K562 (cell line): ENCODE data around the gene TCF19. TPM values are rescaled to one million over a fixed set of nuclear protein-coding genes. Genes with fewer than 3 reads are reported as not detected.

Source experiments
- ATAC-seq: fragments of 200-7000 bp; cut with Tn5 transposase; 3 replicates; pipeline ENCODE4 v1.9.1; 2020; ENCODE audit warnings: moderate library complexity
- BruUV-seq: library from RNA; stranded (reverse); fragments of 400-500 nt; replicated peaks from 2 replicates; lab custom pipeline; 2021; lab: Mats Ljungman, UMichigan
- CTCF ChIA-PET: fragments of 300-600 bp; formaldehyde crosslinking; extraction: SDS; loops from one replicate; lab custom pipeline; 2021; ENCODE audit warnings: low intra/inter-chr PET ratio; lab: Yijun Ruan, JAX
- POLR2A ChIA-PET: fragments of 300-600, 350-650 bp; sonication (Branson Sonifier 250); formaldehyde crosslinking; extraction: SDS; loops from one replicate; lab custom pipeline; 2021; ENCODE audit warnings: antibody characterized with exemption, inconsistent platforms; lab: Yijun Ruan, JAX
- DNase-seq, 4 experiments: peaks; one replicate each; pipeline versions ENCODE4 v3.0.0 to v3.0.0-alpha.2; 2011 to 2018; ENCODE audit warnings: low spot score in 3 of 4, mixed read lengths in 3 of 4; ENCODE audit errors: extremely low read depth in 1 of 4
- FAIRE-seq: peaks from 2 replicates; lab custom pipeline; 2011; peaks lifted over from hg19 to GRCh38; lab: Jason Lieb, UNC
- H2AFZ ChIP-seq: 2 replicates; pipeline ENCODE4 v1.6.0; 2011; ENCODE audit warnings: low read depth, low read length, control low read depth, inconsistent platforms
- H3K27ac ChIP-seq: fragments of 200-600 bp; 3 replicates; pipeline ENCODE4 v1.8.0; 2011; ENCODE audit warnings: low read depth, mild to moderate bottlenecking, control low read depth, inconsistent platforms, low read length, moderate library complexity, mixed read lengths; ENCODE audit errors: extremely low read depth
- H3K27me3 ChIP-seq, 2 experiments: fragments of 300-600 bp in 1 of 2; 2 replicates in 1 of 2; 3 replicates in 1 of 2; pipeline versions ENCODE4 v1.6.0 to v1.8.0; 2011; ENCODE audit warnings: inconsistent platforms in 2 of 2, low read length in 2 of 2, mild to moderate bottlenecking in 1 of 2, mixed read lengths in 1 of 2, moderate library complexity in 1 of 2; ENCODE audit not compliant: control insufficient read depth in 2 of 2, insufficient read depth in 2 of 2
- H3K36me3 ChIP-seq: fragments of 300-600 bp; 3 replicates; pipeline ENCODE4 v1.8.0; 2011; ENCODE audit warnings: mild to moderate bottlenecking, low read length, inconsistent platforms; ENCODE audit not compliant: control insufficient read depth, insufficient read depth
- H3K4me1 ChIP-seq, 2 experiments: fragments of 200-600 bp in 1 of 2; replicated peaks in 1 of 2; 2 replicates in 1 of 2; 3 replicates in 1 of 2; pipeline versions ENCODE4 v1.5.1 to v1.8.0; 2011; ENCODE audit warnings: inconsistent platforms in 2 of 2, low read length in 2 of 2, mild to moderate bottlenecking in 1 of 2, mixed read lengths in 1 of 2, moderate library complexity in 1 of 2; ENCODE audit not compliant: control insufficient read depth in 2 of 2, insufficient read depth in 2 of 2
- H3K4me2 ChIP-seq: 2 replicates; pipeline ENCODE4 v1.6.1; 2011; ENCODE audit warnings: low read length, control low read depth, inconsistent platforms, mixed read lengths; ENCODE audit not compliant: insufficient read depth
- H3K4me3 ChIP-seq: fragments of 200-600 bp; sonication (generic), shearing (Covaris generic); 2 replicates; pipeline ENCODE4 v1.5.1; 2016; ENCODE audit warnings: control low read depth, inconsistent platforms
- H3K79me2 ChIP-seq: fragments of 200-600 bp; 3 replicates; pipeline ENCODE4 v1.8.0; 2011; ENCODE audit warnings: low read length, inconsistent platforms; ENCODE audit not compliant: control insufficient read depth, insufficient read depth
- H3K9ac ChIP-seq, 2 experiments: 2 replicates each; pipeline versions ENCODE4 v1.6.0 to v1.6.1; 2011; ENCODE audit warnings: low read depth in 2 of 2, low read length in 2 of 2, control low read depth in 1 of 2, inconsistent platforms in 1 of 2, mild to moderate bottlenecking in 1 of 2, mixed read lengths in 1 of 2; ENCODE audit not compliant: insufficient read depth in 1 of 2
- H3K9me1 ChIP-seq: one replicate; pipeline ENCODE4 v1.6.0; 2011; ENCODE audit warnings: inconsistent platforms, mild to moderate bottlenecking, low read length, moderate library complexity; ENCODE audit not compliant: control insufficient read depth, insufficient read depth
- H3K9me3 ChIP-seq: replicated peaks from 2 replicates; pipeline ENCODE4 v1.5.1; 2011; ENCODE audit warnings: low read depth, low read length, inconsistent platforms; ENCODE audit not compliant: control insufficient read depth, insufficient read depth
- H4K20me1 ChIP-seq: replicated peaks from 2 replicates; pipeline ENCODE4 v1.6.1; 2011; ENCODE audit warnings: low read length, inconsistent platforms, mixed read lengths; ENCODE audit not compliant: control insufficient read depth, insufficient read depth
- NRF1 ChIP-seq, 2 experiments: fragments of 450-650 bp; IDR thresholded peaks in 1 of 2; conservative IDR thresholded peaks in 1 of 2; 2 replicates each; pipeline ENCODE4 v1.6.1; 2014; ENCODE audit warnings: mild to moderate bottlenecking in 2 of 2
- PHTF2 ChIP-seq: fragments of 250-450 bp; sonication (Bioruptor Pico); IDR thresholded peaks from 2 replicates; pipeline ENCODE4 v1.5.0; 2021; ENCODE audit warnings: mild to moderate bottlenecking
- RBM25 ChIP-seq: fragments of 200-400 bp; formaldehyde crosslinking; IDR thresholded peaks from 2 replicates; pipeline ENCODE4 v1.6.1; 2018; ENCODE audit warnings: low read length, low read depth, moderate library complexity; ENCODE audit not compliant: severe bottlenecking
- RBM39 ChIP-seq: fragments of 200-400 bp; formaldehyde crosslinking; optimal IDR thresholded peaks from 2 replicates; pipeline ENCODE3; 2018; ENCODE audit warnings: low read depth, low read length
- SRSF3 ChIP-seq: fragments of 200-400 bp; formaldehyde crosslinking; IDR thresholded peaks from 2 replicates; pipeline ENCODE4 v1.6.1; 2016; ENCODE audit warnings: mild to moderate bottlenecking, low read length, moderate library complexity; ENCODE audit not compliant: insufficient read depth
- ZBTB11 ChIP-seq, 3 experiments: fragments of 200-800 bp in 1 of 3; fragments of 250-450 bp in 1 of 3; fragments of 450-650 bp in 1 of 3; sonication (Bioruptor Pico) in 1 of 3; sonication (Bioruptor generic) in 1 of 3; formaldehyde crosslinking in 1 of 3; IDR thresholded peaks; 2 replicates each; pipeline versions ENCODE4 v1.6.1 to v1.8.0; 2016 to 2022; ENCODE audit warnings: mild to moderate bottlenecking in 2 of 3, missing genetic modification characterization in 2 of 3, missing compliant biosample characterization in 1 of 3, moderate library complexity in 1 of 3
- ZNF146 ChIP-seq: IDR thresholded peaks from one replicate; pipeline ENCODE4 v1.6.1; 2018; ENCODE audit warnings: missing compliant biosample characterization; ENCODE audit not compliant: unreplicated experiment
- ZNF280B ChIP-seq: fragments of 250-450 bp; sonication (Bioruptor Pico); IDR thresholded peaks from 2 replicates; pipeline ENCODE4 v1.5.1; 2021; ENCODE audit warnings: mild to moderate bottlenecking
- ZNF766 ChIP-seq: fragments of 200-800 bp; sonication (Bioruptor generic); conservative IDR thresholded peaks from 2 replicates; pipeline ENCODE4 v1.6.1; 2016; ENCODE audit warnings: missing genetic modification characterization, missing compliant biosample characterization
- WGBS: fragments of 100-300 bp; shearing (Covaris generic); methylation state at CpG from one replicate; pipeline ENCODE4 v1.1.6; 2016; ENCODE audit warnings: low coverage, mixed read lengths; ENCODE audit not compliant: insufficient coverage; ENCODE audit errors: missing lambda C conversion rate; 5-methylcytosine and 5-hydroxymethylcytosine counted together
- in situ Hi-C: fragments of 300-500 bp; cut with MboI; formaldehyde crosslinking; loops from 4 replicates; pipeline ENCODE4 v1.15.0; 2018; ENCODE audit warnings: inconsistent platforms, mixed read lengths
- intact Hi-C: fragments of 100-400 bp; cut with micrococcal nuclease; formaldehyde crosslinking; loops from 2 replicates; pipeline ENCODE4 v1.14.2; 2022
- polyA plus RNA-seq, 8 experiments: library from polyadenylated mRNA; depleted of rRNA in 4 of 8; stranded (reverse) in 5 of 8; unstranded in 3 of 8; fragments of >200 nt; fragmentation: Nextera tagmentation in 2 of 8; fragmentation: Illumina TruSeq in 1 of 8; extraction: Ambion mirVana in 2 of 8; extraction: Trizol in 1 of 8; gene quantifications; 2 replicates each; pipeline versions ENCODE4 v1.2.1 to v1.2.3, GENCODE V29; 2011 to 2014; ENCODE audit warnings: inconsistent platforms in 1 of 8, missing spikeins in 1 of 8
- total RNA-seq, 7 experiments: library from RNA; depleted of rRNA in 6 of 7; stranded (reverse); fragments of >200 nt in 6 of 7; fragmentation: Illumina TruSeq in 2 of 7; extraction: Trizol in 2 of 7; gene quantifications; 2 replicates each; pipeline versions ENCODE4 v1.2.1 to v1.2.3, GENCODE V29; 2011 to 2021; ENCODE audit warnings: low replicate concordance in 1 of 7
- TF ChIP-seq, protein P1 (sequence below): fragments of 450-650 bp; IDR thresholded peaks from 2 replicates; pipeline ENCODE4 v1.6.1; 2017; ENCODE audit warnings: antibody characterized with exemption
- TF ChIP-seq, protein P2 (sequence below): fragments of 250-450 bp; sonication (Bioruptor Pico); IDR thresholded peaks from 2 replicates; pipeline ENCODE4 v1.5.0; 2021

TCF19 gene
- total and polyA plus RNA-seq, 9 of the 15 experiments (the other 6 are each of a cell fraction or from before 2014, with no cell fraction given): 4.2 to 42.5 (median 25.7) TPM

DNA sequence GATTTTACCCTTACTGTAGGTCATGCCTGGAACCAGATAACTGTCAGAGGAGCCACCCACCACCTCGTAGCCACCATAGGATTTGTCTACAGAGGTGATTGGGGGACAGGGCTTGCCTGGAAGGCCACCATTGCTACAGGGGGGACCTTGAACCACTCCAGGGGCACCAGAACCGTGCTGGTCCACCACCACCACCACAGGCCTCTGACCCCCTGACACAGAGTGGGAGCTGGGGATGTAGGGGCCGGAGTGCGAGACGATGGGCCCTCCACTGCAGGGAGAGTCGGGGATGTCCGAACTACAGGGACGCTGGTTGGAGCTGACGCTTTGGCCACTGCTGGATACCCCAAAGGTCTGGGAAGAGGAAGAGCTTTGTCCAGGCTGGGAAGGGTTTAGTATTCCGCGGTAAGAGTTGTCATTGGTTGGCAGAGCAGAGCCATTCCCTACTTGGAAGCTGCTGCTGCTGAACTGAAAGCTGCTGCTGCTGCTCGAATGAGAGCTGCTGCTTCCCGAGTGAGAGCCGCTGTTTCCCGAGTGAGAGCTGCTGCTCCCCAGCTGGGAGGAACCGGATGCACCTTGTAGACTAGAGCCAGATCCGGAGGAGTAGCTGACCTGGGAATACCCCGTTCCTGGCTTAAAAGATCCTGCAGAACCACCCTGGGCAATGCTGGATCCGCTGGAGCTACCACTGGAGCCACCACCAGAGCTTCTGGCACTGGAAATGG is 41.6 kb upstream of the TCF19 start (continued):
- TF ChIP-seq ZBTB11 (CRISPR knock-in tag; IDR thresholded peaks at IDR 0.05) (no peak), RBM25 (no peak), RBM39 (no peak)
- TF ChIP-seq, all 486 proteins: peak for 0

- Histone ChIP-seq H3K4me3 (no peak overlapping the region), H3K9me3 (no peaks in the 10 kb centered on the region), H3K36me3 (no peaks in the 10 kb centered on the region), H3K4me1 (peaks cover 0 to 14% of the 10 kb centered on the region in 2 experiments; a peak in 3 of 5 replicates), H3K9me1 (no peaks in the 10 kb centered on the region), H3K9ac (no peak overlapping the region), H3K79me2 (no peaks in the 10 kb centered on the region), H3K27me3 (peaks cover 52 to 83% of the 10 kb centered on the region in 2 experiments), H3K4me2 (no peak overlapping the region), H2AFZ (no peak overlapping the region), H4K20me1 (peaks cover 3% of the 10 kb centered on the region; the same call in 1 of the 2 replicates), H3K27ac (no peak overlapping the region)
- intact Hi-C loops: no loop called here
- no peak for FAIRE-seq
- in situ Hi-C loops: no loop called here
- BruUV-seq: no TSS peak
- ChIA-PET CTCF (no interaction called here), POLR2A (interaction anchor here (0.6 kb wide), 1 partner anchor 11 kb away, joined by 3 read pairs; no protein-coding TSS in a partner anchor)
- no peak for ATAC-seq
- 0% methylated on average over 7 of the region's 7 CpGs for WGBS
- no peak for DNase-seq
- TF ChIP-seq NRF1 (conservative IDR thresholded peaks at IDR 0.05 in 1 of 2, IDR thresholded peaks at IDR 0.05 in 1 of 2) (no peak), ZNF146 (CRISPR knock-in tag) (no peak), ZNF766 (CRISPR knock-in tag) (no peak), PHTF2 (CRISPR knock-in tag) (no peak), SRSF3 (no peak), ZNF280B (CRISPR knock-in tag) (no peak)
- TF ChIP-seq, protein P1, sequence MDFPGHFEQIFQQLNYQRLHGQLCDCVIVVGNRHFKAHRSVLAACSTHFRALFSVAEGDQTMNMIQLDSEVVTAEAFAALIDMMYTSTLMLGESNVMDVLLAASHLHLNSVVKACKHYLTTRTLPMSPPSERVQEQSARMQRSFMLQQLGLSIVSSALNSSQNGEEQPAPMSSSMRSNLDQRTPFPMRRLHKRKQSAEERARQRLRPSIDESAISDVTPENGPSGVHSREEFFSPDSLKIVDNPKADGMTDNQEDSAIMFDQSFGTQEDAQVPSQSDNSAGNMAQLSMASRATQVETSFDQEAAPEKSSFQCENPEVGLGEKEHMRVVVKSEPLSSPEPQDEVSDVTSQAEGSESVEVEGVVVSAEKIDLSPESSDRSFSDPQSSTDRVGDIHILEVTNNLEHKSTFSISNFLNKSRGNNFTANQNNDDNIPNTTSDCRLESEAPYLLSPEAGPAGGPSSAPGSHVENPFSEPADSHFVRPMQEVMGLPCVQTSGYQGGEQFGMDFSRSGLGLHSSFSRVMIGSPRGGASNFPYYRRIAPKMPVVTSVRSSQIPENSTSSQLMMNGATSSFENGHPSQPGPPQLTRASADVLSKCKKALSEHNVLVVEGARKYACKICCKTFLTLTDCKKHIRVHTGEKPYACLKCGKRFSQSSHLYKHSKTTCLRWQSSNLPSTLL: no peak
- TF ChIP-seq, protein P2, sequence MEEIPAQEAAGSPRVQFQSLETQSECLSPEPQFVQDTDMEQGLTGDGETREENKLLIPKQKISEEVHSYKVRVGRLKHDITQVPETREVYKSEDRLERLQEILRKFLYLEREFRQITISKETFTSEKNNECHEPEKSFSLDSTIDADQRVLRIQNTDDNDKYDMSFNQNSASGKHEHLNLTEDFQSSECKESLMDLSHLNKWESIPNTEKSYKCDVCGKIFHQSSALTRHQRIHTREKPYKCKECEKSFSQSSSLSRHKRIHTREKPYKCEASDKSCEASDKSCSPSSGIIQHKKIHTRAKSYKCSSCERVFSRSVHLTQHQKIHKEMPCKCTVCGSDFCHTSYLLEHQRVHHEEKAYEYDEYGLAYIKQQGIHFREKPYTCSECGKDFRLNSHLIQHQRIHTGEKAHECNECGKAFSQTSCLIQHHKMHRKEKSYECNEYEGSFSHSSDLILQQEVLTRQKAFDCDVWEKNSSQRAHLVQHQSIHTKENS (CRISPR knock-in tag): no peak
Measured at GRCh38 chr6:31118178-31118577, 40.2 kb upstream of the TCF19 start.
